HG03378 (cell line): ENCODE data around the gene TMEM255B.
"Not testable (repeated sequence)": the region's sequence is repeated elsewhere in the genome, so short reads cannot be mapped to it uniquely, and the experiment has no call there.

Experiments
- ATAC-seq: cut with Tn5 transposase; IDR thresholded peaks from one replicate; pipeline ENCODE4 v1.9.1; 2021; ENCODE audit warnings: mild to moderate bottlenecking, moderate library complexity; ENCODE audit not compliant: unreplicated experiment

The TMEM255B gene

DNA sequence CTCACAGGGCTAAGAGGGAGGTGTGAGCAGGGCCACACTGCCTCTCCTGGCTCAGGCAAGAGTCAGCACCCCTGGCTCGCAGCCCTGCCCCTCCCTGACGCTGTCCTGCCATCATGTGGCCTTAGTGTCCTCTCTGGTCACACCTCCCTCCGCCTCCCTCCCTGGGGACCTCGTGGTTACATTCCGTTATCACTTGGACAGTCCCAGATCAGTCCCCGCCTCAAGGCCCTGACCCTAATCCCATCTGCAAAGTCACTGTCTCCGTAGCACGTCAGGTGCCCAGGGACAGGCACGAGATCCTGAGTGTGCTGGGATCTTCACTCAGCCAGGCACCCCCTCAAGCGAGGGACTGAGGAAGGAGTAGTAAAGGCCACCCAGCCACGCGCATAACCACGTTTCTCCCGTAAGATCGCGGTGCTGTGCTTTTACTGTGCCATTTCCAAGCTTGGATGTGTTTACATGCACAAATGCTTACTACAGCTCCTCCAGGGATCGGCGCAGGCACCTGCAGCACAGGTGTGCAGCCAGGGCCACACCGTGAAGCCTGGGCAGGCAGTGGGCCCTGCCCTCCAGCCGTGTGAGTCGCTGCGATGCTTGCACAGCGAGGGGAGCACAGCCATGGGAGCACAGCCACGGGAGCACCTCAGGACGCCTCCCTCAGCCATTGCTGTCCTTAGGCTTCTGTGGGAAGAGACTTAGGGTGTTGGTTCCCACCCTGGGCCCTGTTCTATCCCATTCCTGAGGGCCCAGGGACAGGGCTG lies 10.7 kb upstream of the TMEM255B start:
- ATAC-seq = no peak

DNA sequence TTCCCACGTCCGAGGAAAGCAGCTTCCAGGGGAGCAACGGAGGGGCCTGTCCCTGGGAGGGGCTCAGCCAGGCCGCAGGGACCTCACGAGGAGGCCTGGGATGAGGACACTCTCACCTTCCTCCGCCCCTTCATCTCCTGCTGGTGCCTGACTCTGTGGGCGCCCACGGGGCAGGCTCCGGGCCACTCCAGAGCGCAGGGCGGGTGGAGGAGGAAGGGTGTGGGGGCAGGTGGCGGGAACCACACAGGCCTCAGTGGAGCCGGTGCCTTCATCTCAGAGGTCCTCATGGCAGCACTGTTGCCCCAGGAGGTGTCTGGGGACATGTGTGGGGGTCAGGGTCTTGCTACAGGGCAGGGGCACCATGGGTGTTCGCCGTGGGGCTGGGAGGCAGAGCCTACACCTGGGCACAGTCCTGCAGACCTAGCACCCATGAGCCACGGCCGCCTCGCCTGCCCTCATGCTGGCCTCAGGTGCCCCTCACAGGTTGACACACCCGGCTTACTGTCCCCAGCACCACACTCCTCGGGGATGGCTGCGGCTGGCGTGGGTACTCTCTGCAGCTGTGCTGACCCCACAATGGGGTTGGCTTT lies 10.1 kb upstream of the TMEM255B start:
- ATAC-seq = no peak

DNA sequence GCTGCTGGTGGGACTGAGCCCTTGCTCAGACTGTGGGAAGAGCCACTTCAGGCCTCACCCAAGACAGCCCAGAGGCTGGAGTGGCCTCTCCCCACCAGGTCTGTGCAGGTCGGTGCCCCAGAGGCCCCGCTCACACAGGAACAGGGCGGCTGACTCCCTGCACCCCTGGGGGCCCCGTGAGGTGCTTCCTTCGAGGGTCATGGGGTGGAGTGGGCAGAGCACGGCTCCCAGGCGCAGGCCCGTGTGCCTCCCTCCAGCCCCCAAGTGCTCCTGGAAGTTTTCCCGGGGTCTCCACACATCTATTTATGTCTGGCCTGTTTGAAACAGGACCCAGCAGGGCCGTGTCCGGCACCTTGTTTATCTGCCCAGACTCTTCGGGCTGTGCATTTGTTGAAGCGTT lies 9.5 kb upstream of the TMEM255B start:
- ATAC-seq = no peak

DNA sequence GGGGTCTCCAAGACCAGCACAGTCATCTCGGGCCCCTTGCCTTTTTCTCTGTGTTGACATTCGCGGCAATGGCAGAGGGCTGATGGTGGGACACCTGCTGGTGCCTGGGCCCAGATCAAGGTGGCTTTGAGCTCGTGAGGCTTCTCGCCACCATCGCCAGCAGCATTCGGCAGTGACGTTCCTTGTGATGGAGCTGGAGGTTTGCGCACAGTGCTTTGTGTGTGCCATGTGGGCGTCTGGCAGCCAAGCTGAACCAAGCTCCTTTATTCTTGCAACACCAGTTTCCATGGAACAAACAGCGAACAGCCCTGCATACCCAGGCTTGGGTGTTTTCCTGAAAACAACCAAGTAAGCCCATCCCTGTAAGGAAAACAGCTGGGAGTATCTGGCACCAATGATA lies 9.1 kb upstream of the TMEM255B start:
- ATAC-seq = no peak

DNA sequence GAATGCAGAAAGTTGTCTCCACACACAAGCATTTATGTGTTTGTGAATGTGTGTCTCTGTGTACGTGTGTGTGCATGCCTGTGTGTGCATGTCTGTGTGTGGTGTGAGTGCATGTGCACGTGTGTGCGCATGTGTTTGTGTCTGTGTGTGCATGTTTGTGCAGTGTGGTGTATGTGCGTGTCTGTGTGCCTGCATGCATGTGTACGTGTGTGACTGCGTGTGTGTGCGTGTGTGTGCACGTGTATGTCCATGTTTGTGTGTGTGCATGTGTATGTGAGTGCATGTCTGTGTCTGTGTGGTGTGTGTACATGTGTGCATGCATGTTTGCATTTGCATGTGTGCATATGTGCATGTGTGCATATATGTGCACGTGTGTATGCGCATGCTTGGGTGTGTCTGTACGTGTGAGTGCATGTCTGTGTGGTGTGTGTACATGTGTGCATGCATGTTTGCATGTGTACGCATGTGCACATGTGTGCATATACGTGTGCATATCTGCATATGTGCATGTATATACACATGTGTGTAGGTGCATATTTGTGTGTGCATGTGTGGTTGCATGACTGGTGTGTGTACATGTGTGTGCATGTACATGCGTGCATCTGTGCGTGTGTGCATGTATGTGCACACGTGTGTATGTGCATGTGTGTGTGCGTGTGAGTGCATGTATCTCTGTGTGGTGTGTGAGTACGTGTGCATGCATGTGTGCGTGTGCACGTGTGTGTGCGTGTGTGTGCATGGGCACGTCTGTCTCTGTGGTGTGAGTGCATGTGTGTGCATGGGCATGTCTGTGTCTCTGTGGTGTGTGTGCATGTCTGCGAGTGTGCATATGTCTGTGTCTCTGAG lies 8.2 kb upstream of the TMEM255B start:
- no peak for ATAC-seq

DNA sequence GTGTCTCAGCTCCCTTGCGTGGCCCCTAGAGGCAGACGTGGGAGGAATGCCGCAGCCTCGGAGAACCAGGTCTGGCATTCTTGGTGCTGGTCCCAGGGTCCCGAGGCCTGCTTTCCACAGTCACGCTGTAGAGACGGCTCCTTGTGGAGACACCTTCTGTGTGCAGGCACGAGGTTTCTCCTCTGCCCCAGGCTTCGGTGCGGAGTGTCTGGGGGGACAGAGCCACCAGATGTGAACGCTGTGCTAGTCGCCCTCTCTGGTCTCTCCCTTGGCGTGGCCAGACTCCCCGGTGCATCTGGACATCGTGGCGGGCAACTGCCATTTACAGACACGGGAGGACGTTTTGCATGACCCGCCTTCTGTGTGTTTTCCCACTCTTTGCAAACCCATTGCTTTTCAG lies 7.5 kb upstream of the TMEM255B start:
- ATAC-seq = no peak

DNA sequence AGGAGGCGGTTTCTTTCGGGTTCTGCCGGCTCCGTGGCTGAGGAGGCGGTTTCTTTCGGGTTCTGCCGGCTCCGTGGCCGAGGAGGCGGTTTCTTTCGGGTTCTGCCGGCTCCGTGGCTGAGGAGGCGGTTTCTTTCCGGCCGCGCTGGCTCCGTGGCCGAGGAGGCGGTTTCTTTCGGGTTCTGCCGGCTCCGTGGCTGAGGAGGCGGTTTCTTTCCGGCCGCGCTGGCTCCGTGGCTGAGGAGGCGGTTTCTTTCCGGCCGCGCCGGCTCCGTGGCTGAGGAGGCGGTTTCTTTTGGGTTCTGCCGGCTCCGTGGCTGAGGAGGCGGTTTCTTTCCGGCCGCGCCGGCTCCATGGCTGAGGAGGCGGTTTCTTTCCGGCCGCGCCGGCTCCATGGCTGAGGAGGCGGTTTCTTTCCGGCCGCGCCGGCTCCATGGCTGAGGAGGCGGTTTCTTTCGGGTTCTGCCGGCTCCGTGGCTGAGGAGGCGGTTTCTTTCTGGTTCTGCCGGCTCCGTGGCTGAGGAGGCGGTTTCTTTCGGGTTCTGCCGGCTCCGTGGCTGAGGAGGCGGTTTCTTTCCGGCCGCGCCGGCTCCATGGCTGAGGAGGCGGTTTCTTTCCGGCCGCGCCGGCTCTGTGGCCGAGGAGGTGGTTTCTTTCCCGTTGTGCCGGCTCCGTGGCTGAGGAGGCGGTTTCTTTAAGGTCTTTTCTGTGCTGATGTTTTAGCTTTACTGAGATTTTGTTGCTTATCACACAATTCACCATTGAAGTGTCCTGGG lies 6.6 kb upstream of the TMEM255B start:
- ATAC-seq = not testable (repeated sequence)

DNA sequence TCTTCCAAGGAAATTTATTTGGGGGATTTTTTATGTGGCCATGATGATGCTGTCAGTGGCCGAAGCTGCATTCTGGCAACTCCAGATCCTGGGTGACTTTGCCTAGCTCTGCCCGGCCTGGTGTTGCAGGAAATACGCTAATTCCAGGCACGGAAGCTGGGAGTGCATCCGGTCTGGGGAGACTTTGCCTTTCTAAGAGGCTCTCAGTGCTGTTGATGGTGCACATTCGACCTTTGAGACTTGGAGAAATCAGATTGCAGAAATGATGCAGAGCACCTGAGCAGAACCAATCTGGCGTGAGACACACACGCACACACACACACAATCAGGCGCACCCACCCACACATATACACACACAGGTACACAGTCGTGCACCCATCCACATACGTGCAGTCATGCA lies 5.9 kb upstream of the TMEM255B start:
- no peak for ATAC-seq

DNA sequence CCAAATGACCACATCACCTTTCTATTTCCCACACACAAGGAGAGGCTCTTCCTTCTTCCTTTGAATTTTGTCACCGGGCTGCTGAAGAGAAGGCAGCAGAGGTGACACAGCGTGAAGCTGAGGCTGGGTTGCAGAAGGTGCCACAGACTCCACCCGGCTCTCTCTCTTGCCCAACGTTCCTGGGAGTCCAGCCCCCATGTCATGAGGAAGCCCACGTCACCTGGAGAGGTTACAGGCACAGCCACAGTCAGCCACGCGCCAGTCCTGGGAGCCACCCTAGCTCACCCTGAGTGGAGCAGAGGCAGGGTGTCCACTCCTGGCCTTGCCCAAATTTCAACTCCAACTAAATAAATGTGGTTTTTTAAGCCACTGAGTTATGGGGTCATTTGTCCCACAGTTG lies 4.8 kb upstream of the TMEM255B start:
- no peak for ATAC-seq

DNA sequence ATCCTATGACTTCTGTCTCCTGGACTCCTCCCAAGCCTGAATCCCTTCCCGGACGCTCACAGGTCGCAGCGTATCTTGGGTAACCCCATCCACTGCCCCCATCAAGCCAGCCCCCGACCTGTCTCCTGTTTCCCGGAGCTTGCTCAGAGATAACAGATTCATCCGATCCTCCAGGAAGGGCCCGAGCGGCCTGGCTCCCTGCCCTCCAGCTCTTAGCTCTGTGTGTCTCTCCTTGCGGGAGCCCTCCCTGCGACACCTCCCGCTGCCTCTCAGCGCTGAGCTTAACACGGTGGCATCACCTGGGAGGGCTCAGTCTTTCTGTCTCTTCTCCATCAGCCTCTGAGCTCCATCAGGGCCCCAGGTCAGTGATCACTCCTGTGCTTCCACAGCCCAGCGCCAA lies 4.3 kb upstream of the TMEM255B start:
- ATAC-seq = no peak

DNA sequence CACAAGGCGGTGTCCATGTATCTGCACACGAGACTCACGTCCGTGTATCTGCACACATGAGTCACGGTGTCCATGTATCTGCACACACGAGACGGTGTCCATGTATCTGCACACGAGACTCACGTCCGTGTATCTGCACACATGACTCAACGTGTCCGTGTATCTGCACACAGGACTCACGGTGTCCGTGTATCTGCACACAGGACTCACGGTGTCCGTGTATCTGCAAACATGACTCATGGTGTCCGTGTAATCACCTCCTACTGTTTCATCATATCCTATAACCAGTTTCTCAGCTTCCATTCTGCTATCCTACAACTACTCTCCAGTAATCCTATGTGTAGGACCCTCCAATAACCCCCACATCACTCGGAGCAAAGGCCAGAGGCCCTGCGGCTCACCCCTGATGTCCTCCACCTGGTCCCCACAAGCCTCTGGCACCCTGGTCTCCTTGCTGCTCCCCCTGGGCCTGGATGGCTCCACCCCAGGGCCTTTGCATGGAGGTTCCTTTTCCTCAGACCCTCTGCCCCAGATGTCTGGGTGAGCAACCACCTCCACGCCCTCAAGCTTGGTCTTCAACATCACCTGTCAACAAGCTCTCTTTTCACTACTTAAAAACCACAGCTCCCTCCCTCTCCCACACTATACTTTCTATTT lies 2.5 kb upstream of the TMEM255B start:
- ATAC-seq = no peak

DNA sequence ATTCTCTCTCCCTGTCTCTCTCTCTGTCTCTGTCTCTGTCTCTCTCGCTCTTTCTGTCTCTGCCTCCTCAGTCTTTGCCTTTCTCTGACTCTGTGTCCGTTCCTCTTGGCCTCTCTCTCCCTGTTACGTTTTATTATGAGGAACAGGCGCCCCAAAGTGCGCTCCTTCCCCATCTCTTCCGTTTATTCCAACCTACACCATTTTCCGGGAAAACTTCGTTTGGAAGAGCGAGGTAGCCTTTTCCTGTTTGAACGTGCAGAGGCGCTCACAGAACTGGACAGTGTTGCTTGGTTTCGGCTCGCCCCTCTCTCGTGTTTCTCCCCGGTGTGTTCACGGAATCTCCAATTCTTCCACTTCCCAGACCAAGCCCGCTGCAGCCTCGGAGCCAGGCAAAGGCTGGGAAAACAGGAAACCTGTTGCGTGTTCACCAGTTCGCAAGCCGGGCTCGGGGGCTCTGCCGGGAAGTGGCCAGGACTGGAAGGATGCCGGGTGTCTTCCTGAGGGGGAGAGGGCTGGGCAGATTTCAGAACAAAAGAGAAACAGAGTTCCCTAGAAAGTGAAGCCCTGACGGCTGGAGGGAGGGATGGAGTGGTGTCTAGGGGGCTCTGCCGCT lies 605 bp downstream of the TMEM255B start:
- ATAC-seq = no peak

DNA sequence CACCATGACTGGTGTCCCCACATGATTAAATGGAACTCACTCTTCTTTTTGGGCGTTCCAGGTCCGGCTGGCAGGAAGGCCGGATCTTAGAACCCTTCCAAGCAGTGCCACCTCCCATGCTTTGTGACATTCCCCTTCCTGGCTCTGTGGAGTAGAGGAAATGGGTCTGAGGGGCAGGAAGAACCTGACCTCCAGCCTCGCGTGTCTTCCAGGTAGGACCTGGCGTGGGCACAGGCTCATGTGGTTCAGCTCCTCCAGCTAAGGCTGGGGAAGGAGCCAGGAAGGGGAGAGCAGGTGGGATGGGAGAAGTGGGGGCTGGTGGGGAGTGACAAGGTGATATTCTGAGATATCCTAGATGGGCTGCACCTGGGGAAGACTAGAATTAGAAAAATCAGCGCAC lies 2.1 kb downstream of the TMEM255B start:
- no peak for ATAC-seq

DNA sequence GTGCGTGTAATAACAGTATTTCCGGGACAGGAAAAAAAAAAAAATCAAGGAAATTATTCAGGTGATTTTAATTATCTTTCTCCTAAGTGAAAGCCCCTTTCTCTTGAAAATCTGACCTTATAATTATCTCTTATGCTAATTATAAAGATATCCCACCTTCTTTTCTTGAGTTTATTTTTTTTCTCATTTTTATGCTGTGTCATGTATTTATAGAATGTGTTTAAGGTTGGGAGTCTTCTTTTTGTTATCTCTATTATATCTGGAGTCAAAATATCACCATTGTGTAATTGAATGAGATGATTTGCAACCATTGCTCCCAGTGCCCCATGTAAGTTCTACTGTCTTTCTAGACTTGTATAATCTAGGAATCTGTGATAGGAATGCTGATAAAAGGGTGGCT lies 3.0 kb downstream of the TMEM255B start:
- ATAC-seq = no peak

DNA sequence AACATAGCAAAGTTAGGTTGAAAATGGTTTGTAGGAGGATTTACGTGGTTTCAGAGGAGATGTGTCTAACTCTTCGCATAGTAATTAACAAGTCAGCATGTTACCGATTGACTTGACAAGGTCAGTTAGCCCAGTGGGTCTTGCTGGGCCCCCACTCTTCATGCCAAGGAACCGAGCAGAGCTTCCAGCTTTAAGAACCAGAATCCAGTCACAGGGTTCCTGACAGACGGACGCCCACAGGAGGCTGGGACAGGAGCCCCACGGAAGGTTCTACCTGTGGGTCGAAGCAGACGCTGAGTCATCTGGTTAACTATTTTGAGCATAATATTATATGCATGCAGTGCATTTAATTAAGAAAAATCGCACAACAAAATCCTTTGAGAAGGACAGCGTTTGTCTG lies 3.5 kb downstream of the TMEM255B start:
- no peak for ATAC-seq

DNA sequence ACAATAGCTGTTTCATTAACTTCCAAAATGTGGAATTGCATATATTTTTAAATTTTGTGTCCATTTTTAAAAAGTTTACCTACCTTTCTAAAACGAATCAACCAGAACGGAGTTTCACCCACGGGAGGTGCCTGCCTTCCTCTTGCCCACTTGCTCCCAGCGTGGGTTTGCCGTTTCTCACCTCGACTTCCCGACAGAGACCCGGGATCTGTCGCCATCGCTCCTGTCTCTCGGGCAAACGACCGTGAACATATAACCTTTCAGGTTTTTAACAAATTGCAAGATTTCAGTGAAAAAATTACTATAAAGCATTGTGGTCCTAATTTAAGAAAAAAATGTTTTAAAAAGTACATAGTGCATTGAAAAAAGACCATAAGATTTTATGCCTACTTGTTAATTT lies 4.2 kb downstream of the TMEM255B start:
- no peak for ATAC-seq

DNA sequence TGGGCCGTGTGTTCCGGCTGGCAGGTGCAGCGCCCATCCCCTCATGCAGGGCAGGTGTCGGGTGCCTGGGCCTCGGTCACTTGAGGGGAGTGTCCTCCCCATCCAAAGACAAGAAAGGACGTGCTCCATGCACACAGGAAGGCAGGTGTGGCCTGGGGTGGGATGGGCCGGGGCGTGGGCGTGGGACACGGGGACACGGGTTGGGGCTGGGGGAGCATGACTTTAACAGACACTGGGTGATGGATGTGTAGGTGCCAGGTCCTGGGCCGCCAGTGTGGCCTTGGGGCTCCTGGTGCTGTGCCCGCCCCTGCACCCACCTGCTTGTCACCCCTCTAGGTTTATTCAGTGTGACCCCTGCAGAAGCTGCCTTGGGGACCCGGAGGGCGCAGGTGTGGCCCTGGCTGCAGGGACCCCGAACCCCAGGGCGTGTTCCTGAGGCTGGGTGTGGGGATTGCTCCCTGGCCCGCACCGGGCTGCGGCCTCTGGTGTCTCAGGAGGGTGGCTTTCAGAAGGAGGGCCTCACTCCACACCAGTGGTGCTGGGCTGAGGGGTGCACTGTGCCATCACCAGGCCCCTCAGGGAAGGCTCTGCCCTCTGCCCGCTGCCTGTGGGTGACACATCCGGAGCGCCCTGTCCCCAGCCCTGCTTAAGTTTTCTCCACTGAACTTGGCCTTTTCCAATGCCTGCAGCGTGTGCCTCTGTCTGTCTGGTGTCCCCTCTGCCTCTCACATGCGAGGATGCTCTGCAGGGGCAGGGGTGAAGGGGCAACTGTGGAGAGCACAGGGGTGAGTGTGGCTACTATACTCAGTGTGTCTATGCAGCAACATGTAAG lies 5.2 kb downstream of the TMEM255B start:
- no peak for ATAC-seq

DNA sequence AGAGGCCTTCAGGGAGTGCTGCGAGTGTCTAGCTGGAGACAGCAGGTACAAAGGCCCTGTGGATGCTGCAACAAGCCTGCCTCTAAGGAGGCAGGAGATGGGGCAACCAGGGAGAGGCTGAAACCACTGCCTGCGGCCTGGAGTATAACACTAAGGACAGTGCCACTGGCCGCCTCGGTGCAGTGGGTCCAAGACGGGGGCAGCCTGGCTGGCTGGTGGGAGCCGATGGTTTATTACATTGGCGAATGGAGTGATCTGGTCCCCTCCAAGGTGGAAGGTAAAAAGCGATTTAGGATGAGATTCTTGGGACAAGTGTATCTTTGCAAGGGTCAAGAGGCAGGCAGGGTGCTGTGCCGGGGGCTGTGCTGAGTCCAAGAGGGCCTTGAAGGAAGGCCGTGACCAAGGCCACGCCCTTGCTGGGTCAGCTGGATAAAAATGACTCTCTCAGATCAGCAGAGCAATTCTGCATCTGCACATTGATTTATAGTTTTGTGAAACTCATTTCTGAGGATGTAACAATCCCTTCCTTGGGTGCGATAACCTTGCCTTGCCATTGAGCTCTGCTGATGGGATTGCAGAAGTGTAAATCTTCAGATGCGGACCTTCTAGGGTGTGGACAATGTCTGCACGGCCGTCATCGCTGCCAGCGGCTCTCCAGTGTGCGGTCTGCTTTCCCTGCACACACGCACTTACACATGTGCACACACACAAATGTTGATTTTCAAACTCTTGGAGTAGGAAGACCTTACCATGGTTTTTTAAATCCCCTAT lies 6.0 kb downstream of the TMEM255B start:
- no peak for ATAC-seq

DNA sequence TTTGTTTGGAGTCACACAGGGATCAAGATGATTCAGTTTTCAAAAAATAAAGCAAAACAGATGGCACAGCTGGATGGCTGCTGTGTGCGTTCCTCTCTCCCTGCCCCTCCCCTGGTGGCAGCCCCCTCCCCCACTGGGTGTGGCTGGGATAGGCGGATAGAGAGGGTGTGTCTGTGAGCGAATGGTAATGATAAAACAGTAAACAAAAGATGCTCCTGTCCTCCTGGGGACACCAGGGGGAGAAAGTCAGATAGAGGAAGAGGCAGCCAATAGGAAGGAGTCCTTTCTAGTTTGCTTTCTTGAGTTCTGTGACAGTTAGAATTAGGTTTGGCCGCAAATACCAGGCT lies 6.5 kb downstream of the TMEM255B start:
- no peak for ATAC-seq
